D341Med (cell line): Measurements from ENCODE around the gene SLAMF9.
"Not testable (repeated sequence)": the region's sequence is repeated elsewhere in the genome, so short reads cannot be mapped to it uniquely, and the experiment has no call there.

Experiments used
- DNase-seq: peaks from one replicate; pipeline ENCODE4 v3.0.0; 2012; ENCODE audit warnings: low spot score

The SLAMF9 gene

GRCh38 chr1:159920202-159920601 lies 33.8 kb downstream of the SLAMF9 start:
- no peak for DNase-seq

GRCh38 chr1:159919236-159919865 lies 34.7 kb downstream of the SLAMF9 start:
- no peak for DNase-seq

- no peak for DNase-seq
Observed at GRCh38 chr1:159918352-159919200, 35.5 kb downstream of the SLAMF9 start.

GRCh38 chr1:159917533-159918351 lies 36.3 kb downstream of the SLAMF9 start:
- no peak for DNase-seq

- DNase-seq = peak; percentile 83
Observed at GRCh38 chr1:159916242-159917051, 37.6 kb downstream of the SLAMF9 start.

- DNase-seq = no peak
Observed at GRCh38 chr1:159915571-159916241, 38.3 kb downstream of the SLAMF9 start.

- no peak for DNase-seq
Observed at GRCh38 chr1:159914252-159915018, 39.6 kb downstream of the SLAMF9 start.

- DNase-seq = no peak
Observed at GRCh38 chr1:159913451-159914192, 40.4 kb downstream of the SLAMF9 start.

GRCh38 chr1:159911326-159912070 lies 42.5 kb downstream of the SLAMF9 start:
- no peak for DNase-seq

- DNase-seq = no peak
Observed at GRCh38 chr1:159908031-159908940, 45.8 kb downstream of the SLAMF9 start.

- no peak for DNase-seq
Observed at GRCh38 chr1:159906960-159907359, 47.1 kb downstream of the SLAMF9 start.

GRCh38 chr1:159904036-159904435 lies 50.0 kb downstream of the SLAMF9 start:
- not testable (repeated sequence) for DNase-seq

- DNase-seq = no peak
Observed at GRCh38 chr1:159902541-159902940, 51.5 kb downstream of the SLAMF9 start.
